ENCODE data around the gene AOC2.

Gene AOC2

DNA sequence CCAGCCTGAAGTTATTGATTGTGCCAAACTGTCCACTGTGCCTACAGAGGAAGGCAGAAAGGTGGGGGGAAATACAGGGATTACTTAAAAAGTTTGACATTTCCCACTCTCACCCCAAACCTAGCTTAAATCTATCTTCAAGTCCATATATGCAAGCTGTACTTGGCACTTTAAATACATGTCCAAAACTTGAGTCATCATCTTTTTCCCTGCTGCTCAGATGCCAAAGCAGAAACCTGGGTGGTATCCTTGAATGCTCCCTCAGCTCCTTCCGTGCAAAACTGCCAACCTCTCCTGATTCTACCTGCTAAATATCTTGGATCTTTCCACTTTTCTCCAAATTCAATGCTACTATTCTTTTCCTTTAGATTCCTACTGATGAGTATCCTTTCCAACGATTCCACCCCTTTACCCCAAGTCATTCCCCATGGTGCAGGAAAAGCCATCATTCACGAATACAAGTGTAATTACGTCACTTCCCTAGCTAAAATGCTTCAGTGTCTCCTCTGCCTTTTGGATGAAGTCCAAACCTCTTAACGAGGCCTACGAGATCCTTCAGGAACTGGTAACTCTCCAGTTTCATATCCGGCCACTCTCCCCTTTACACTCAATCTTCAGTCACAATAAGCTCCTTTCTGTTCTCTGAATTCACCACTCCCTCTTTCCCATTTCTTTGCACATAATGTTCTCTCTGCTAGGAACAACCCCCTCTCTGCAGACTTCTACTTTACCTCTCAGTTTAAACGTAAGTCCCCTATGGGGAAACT lies 29.6 kb upstream of the AOC2 start:
- DNase-seq (ENCODE audit: low spot score), result no peak
- TF ChIP-seq, protein P1, sequence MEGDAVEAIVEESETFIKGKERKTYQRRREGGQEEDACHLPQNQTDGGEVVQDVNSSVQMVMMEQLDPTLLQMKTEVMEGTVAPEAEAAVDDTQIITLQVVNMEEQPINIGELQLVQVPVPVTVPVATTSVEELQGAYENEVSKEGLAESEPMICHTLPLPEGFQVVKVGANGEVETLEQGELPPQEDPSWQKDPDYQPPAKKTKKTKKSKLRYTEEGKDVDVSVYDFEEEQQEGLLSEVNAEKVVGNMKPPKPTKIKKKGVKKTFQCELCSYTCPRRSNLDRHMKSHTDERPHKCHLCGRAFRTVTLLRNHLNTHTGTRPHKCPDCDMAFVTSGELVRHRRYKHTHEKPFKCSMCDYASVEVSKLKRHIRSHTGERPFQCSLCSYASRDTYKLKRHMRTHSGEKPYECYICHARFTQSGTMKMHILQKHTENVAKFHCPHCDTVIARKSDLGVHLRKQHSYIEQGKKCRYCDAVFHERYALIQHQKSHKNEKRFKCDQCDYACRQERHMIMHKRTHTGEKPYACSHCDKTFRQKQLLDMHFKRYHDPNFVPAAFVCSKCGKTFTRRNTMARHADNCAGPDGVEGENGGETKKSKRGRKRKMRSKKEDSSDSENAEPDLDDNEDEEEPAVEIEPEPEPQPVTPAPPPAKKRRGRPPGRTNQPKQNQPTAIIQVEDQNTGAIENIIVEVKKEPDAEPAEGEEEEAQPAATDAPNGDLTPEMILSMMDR (IDR thresholded peaks at IDR 0.05; ENCODE audit: borderline replicate concordance, control extremely low read depth, extremely low read depth, insufficient read depth, missing control alignments), result no peak
- in situ Hi-C loops (cut with MboI; ENCODE audit: low sequenced_read_pairs, unreplicated experiment), result no loop called here

DNA sequence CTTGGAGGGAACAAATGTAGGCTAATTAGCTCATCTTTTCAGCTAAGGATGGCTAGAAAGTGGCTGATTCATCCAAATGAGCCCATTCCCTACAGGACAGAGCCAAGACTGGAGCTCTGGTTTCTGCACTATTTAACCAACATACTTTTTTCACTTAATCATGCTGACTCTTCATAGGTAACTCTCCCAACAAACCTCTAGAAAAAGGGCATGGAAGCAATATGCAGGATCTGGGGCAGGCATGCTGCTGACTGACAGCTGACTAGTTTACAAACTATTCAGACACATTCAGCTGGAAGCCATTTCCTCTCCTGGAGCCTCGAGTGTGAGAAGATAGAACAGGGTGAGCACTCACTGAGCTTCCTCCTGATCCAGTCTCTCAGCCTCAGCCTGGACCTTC lies 26.5 kb upstream of the AOC2 start:
- TF ChIP-seq, protein P1 (IDR thresholded peaks at IDR 0.05; ENCODE audit: borderline replicate concordance, control extremely low read depth, extremely low read depth, insufficient read depth, missing control alignments), result no peak
- in situ Hi-C loops (cut with MboI; ENCODE audit: low sequenced_read_pairs, unreplicated experiment), result no loop called here
- no peak for DNase-seq (ENCODE audit: low spot score)

DNA sequence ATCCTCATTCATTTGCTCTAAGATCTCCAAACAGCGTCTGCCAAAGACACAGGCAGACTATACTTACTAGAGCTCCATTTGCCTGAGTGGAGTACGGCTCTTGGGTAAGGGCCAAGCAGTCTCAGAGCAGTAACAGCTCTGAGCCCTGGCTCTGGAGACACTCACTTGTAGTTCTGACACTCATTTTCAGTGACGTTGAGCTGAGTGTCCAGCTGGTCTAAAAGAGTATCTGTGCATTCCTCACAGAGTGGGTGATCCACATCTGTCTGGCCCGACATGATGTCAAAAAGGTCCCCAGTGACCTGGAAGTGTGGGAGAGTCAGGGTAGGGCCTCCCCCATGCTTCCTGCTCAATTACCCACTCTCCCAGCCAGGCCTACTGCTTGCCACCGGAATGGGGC lies 26.0 kb upstream of the AOC2 start:
- in situ Hi-C loops (cut with MboI; ENCODE audit: low sequenced_read_pairs, unreplicated experiment), result no loop called here
- TF ChIP-seq, protein P1 (IDR thresholded peaks at IDR 0.05; ENCODE audit: borderline replicate concordance, control extremely low read depth, extremely low read depth, insufficient read depth, missing control alignments), result no peak
- DNase-seq (ENCODE audit: low spot score), result no peak

DNA sequence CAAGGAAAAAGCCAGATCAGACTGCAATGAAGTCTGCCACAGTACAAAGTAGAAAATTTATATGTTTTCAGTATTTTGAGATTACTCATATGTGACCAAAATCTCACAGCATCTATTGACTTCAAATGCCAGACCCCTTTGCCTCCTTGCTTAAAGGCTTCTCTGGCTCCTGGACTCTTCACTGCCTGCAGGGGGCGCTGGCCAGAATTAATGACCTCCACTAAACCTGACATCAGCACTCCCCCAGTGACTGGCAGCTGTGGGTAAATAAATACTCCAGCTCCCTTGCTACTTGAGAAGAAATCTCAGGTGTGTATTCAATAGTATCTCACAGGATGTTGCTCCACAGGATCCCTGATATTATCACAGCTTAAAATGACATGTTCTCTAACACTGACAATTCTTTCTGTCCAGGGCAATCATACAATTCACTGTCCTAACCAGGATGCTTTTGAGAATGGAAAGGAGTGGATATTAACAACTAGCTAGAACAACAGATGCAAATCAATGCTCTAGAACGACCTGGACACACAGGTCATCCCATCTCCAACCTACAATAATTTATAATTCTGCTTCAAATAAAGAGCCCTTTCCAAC lies 24.3 kb upstream of the AOC2 start:
- in situ Hi-C loops (cut with MboI; ENCODE audit: low sequenced_read_pairs, unreplicated experiment), result no loop called here

DNA sequence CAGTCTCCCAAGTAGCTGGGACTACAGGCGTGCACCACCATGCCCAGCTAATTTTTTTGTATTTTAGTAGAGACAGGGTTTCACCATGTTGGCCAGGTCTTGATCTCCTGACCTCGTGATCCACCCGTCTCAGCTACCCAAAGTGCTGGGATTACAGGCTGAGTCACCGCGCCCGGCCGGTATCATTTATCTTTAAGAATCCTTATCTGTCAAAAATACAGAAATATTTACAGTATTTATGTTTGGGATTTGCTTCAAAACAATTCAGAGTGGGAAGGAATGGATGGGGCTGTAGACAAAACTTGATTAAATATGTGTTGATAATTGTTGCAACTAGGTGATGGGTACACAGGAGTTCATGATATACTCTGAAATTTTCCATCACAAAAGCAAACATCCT lies 23.2 kb upstream of the AOC2 start:
- TF ChIP-seq, protein P1 (IDR thresholded peaks at IDR 0.05; ENCODE audit: borderline replicate concordance, control extremely low read depth, extremely low read depth, insufficient read depth, missing control alignments), result no peak
- in situ Hi-C loops (cut with MboI; ENCODE audit: low sequenced_read_pairs, unreplicated experiment), result no loop called here
- DNase-seq (ENCODE audit: low spot score), result no peak

More for the DNA sequence above, 24.3 kb upstream of the AOC2 start:
- peak; percentile 71 for DNase-seq (ENCODE audit: low spot score)
- TF ChIP-seq, protein P1 (IDR thresholded peaks at IDR 0.05; ENCODE audit: borderline replicate concordance, control extremely low read depth, extremely low read depth, insufficient read depth, missing control alignments), result peak; percentile 69

DNA sequence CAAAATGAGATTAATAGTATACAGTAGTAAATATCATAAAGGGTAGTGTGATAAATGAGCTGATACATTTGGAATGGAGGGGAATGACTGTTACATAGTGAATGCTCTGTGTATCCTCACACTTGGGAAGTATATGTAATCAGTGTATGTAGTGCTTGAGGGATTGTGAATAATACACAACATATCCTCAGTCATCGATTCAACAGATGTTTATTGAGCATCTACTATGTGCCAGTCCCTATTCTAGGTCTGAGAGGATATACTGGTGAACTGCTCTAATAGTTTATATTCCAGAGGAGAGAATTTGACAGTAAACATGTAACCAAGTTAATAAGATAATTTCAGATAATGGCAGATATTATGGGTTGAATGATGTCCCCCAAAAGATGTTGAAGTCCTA lies 16.9 kb upstream of the AOC2 start:
- no peak for DNase-seq (ENCODE audit: low spot score)
- in situ Hi-C loops (cut with MboI; ENCODE audit: low sequenced_read_pairs, unreplicated experiment), result no loop called here
- TF ChIP-seq, protein P1 (IDR thresholded peaks at IDR 0.05; ENCODE audit: borderline replicate concordance, control extremely low read depth, extremely low read depth, insufficient read depth, missing control alignments), result no peak
